Neuron (in vitro differentiated cells): ENCODE results near the gene PTPRG.
A peak's percentile ranks its signal among the peaks of the same experiment; 100 is the strongest.

ENCODE experiments used
- H2AFZ ChIP-seq: one replicate; pipeline ENCODE4 v1.6.1; 2013; ENCODE audit warnings: low read depth, mild to moderate bottlenecking, inconsistent platforms, low read length, moderate library complexity
- H3K27me3 ChIP-seq: one replicate; pipeline ENCODE4 v1.6.1; 2013; ENCODE audit warnings: low read length; ENCODE audit not compliant: insufficient read depth
- H3K36me3 ChIP-seq: one replicate; pipeline ENCODE4 v1.6.1; 2013; ENCODE audit warnings: low read length; ENCODE audit not compliant: insufficient read depth
- H3K4me1 ChIP-seq: one replicate; pipeline ENCODE4 v1.6.1; 2013; ENCODE audit warnings: low read length; ENCODE audit not compliant: insufficient read depth
- H3K4me3 ChIP-seq: 2 replicates; pipeline ENCODE4 v1.5.1; 2013; ENCODE audit warnings: mild to moderate bottlenecking, low read length, moderate library complexity
- H3K9me3 ChIP-seq: one replicate; pipeline ENCODE4 v1.6.1; 2013; ENCODE audit warnings: low read length

Gene PTPRG

GRCh38 chr3:62319570-62320243 is 758.3 kb downstream of the PTPRG start:
- Histone ChIP-seq H2AFZ (peak overlapping the region; percentile 90), H3K27me3 (no peaks in the 10 kb centered on the region), H3K36me3 (peaks cover 29% of the 10 kb centered on the region), H3K4me1 (no peaks in the 10 kb centered on the region), H3K9me3 (peaks cover 3% of the 10 kb centered on the region), H3K4me3 (peak overlapping the region; percentile 59)

- H2AFZ ChIP-seq: no peak overlapping the region
- H3K4me3 ChIP-seq: no peak overlapping the region
- H3K27me3 ChIP-seq: no peaks in the 10 kb centered on the region
- peaks cover 41% of the 10 kb centered on the region for H3K36me3 ChIP-seq
- H3K9me3 ChIP-seq: peaks cover 3% of the 10 kb centered on the region
- H3K4me1 ChIP-seq: no peaks in the 10 kb centered on the region
These were observed 761.9 kb downstream of the PTPRG start for GRCh38 chr3:62323241-62323640.

- no peaks in the 10 kb centered on the region for H3K4me1 ChIP-seq
- H3K9me3 ChIP-seq: no peaks in the 10 kb centered on the region
- H3K4me3 ChIP-seq: no peak overlapping the region
- H3K36me3 ChIP-seq: peaks cover 41% of the 10 kb centered on the region
- no peak overlapping the region for H2AFZ ChIP-seq
- H3K27me3 ChIP-seq: no peaks in the 10 kb centered on the region
These were observed 764.5 kb downstream of the PTPRG start for GRCh38 chr3:62325896-62326295.

- Histone ChIP-seq H3K36me3 (peaks cover 19% of the 10 kb centered on the region), H3K4me3 (no peak overlapping the region), H3K27me3 (no peaks in the 10 kb centered on the region), H3K4me1 (no peaks in the 10 kb centered on the region), H3K9me3 (no peaks in the 10 kb centered on the region), H2AFZ (no peak overlapping the region)
These were observed 768.6 kb downstream of the PTPRG start for GRCh38 chr3:62329971-62330370.

GRCh38 chr3:62332017-62332416 is 770.6 kb downstream of the PTPRG start:
- Histone ChIP-seq H3K27me3 (no peaks in the 10 kb centered on the region), H3K36me3 (peaks cover 7% of the 10 kb centered on the region), H2AFZ (no peak overlapping the region), H3K4me1 (no peaks in the 10 kb centered on the region), H3K9me3 (no peaks in the 10 kb centered on the region), H3K4me3 (no peak overlapping the region)

GRCh38 chr3:62332835-62333244 is 771.5 kb downstream of the PTPRG start:
- Histone ChIP-seq H3K4me1 (no peaks in the 10 kb centered on the region), H2AFZ (no peak overlapping the region), H3K4me3 (no peak overlapping the region), H3K9me3 (no peaks in the 10 kb centered on the region), H3K27me3 (no peaks in the 10 kb centered on the region), H3K36me3 (peaks cover 7% of the 10 kb centered on the region)

GRCh38 chr3:62335196-62335595 is 773.8 kb downstream of the PTPRG start:
- Histone ChIP-seq H3K36me3 (peaks cover 4% of the 10 kb centered on the region), H3K9me3 (no peaks in the 10 kb centered on the region), H3K4me3 (no peak overlapping the region), H3K4me1 (no peaks in the 10 kb centered on the region), H2AFZ (no peak overlapping the region), H3K27me3 (no peaks in the 10 kb centered on the region)

GRCh38 chr3:62343755-62344154 is 782.4 kb downstream of the PTPRG start:
- no peak overlapping the region for H3K4me3 ChIP-seq
- H3K9me3 ChIP-seq: no peaks in the 10 kb centered on the region
- no peaks in the 10 kb centered on the region for H3K4me1 ChIP-seq
- H3K27me3 ChIP-seq: peaks cover 9% of the 10 kb centered on the region
- no peaks in the 10 kb centered on the region for H3K36me3 ChIP-seq
- H2AFZ ChIP-seq: no peak overlapping the region
